Breast epithelium (tissue), 3 donors: Measurements from ENCODE around the gene MEST.

Experiments used
- POLR2A ChIP-seq: fragments of 450-650 bp; IDR thresholded peaks from one replicate; pipeline ENCODE4 v1.6.1; 2016; ENCODE audit warnings: antibody characterized with exemption, mild to moderate bottlenecking, moderate library complexity
- POLR2AphosphoS5 ChIP-seq, 3 donors: sonication (generic); formaldehyde crosslinking; IDR thresholded peaks; one replicate each; pipeline ENCODE4 v1.6.1; 2017; ENCODE audit warnings: antibody characterized with exemption in 3 of 3
- TF ChIP-seq, protein P1 (sequence below), 3 donors: fragments of 450-650 bp; IDR thresholded peaks; one replicate each; pipeline ENCODE4 v1.5.1; 2016 to 2017; ENCODE audit warnings: antibody characterized with exemption in 3 of 3, mild to moderate bottlenecking in 3 of 3, moderate library complexity in 3 of 3

DNA sequence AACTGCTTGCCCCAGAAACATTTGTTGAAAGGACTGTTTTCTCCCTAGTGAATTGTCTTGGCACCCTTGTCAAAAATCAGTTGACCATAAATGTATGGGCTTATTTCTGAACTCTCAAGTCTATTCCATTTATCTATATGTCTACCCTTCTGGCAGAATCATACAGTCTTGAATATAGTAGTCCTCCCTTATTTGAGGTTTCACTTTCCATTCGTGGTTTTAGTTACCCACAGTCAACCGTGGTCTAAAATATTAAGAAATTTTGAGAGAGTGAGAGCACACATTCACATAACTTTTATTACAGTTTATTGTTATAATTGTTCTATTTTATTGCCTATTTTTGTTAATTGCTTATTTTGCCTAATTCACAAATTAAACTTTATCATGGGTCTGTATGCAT, 33.6 kb upstream of the MEST start:
- TF ChIP-seq POLR2A, result no peak
- TF ChIP-seq POLR2AphosphoS5 (IDR thresholded peaks at IDR 0.05), result no peak
- TF ChIP-seq, protein P1, sequence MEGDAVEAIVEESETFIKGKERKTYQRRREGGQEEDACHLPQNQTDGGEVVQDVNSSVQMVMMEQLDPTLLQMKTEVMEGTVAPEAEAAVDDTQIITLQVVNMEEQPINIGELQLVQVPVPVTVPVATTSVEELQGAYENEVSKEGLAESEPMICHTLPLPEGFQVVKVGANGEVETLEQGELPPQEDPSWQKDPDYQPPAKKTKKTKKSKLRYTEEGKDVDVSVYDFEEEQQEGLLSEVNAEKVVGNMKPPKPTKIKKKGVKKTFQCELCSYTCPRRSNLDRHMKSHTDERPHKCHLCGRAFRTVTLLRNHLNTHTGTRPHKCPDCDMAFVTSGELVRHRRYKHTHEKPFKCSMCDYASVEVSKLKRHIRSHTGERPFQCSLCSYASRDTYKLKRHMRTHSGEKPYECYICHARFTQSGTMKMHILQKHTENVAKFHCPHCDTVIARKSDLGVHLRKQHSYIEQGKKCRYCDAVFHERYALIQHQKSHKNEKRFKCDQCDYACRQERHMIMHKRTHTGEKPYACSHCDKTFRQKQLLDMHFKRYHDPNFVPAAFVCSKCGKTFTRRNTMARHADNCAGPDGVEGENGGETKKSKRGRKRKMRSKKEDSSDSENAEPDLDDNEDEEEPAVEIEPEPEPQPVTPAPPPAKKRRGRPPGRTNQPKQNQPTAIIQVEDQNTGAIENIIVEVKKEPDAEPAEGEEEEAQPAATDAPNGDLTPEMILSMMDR (IDR thresholded peaks at IDR 0.05), result no peak
